EL (cell line): ENCODE measurements around the gene SCYGR2.
A peak's percentile ranks its signal among the peaks of the same experiment; 100 is the strongest.

ENCODE experiments used
- DNase-seq: peaks from one replicate; pipeline ENCODE4 v3.0.0-alpha.2; 2016

Gene SCYGR2

GRCh38 chr2:227613272-227613660, 14.6 kb downstream of the SCYGR2 start:
- no peak for DNase-seq

- DNase-seq, result no peak
These were observed 15.6 kb downstream of the SCYGR2 start for GRCh38 chr2:227614246-227614645.

- no peak for DNase-seq
These were observed 16.0 kb downstream of the SCYGR2 start, which contains the start of gene SCYGR3 for GRCh38 chr2:227614740-227615139. Gene SCYGR3 (minus strand): TSS chr2:227614840. CDS start chr2:227614840, 0 bp downstream.

- DNase-seq, result no peak
These were observed 16.5 kb downstream of the SCYGR2 start for GRCh38 chr2:227615181-227615580.

- DNase-seq, result no peak
These were observed 17.2 kb downstream of the SCYGR2 start for GRCh38 chr2:227615906-227616305.

- DNase-seq, result no peak
These were observed 17.9 kb downstream of the SCYGR2 start for GRCh38 chr2:227616631-227617030.

- DNase-seq, result no peak
These were observed 18.9 kb downstream of the SCYGR2 start, which contains the start of gene SCYGR4 for GRCh38 chr2:227617316-227618230. Gene SCYGR4 (plus strand): TSS chr2:227617498. CDS start chr2:227617498, 0 bp downstream.

- peak; percentile 69 for DNase-seq
These were observed 24.5 kb downstream of the SCYGR2 start for GRCh38 chr2:227623226-227623625.

- DNase-seq, result no peak
These were observed 26.7 kb downstream of the SCYGR2 start for GRCh38 chr2:227625420-227625819.

GRCh38 chr2:227626580-227627151, 28.0 kb downstream of the SCYGR2 start:
- DNase-seq, result no peak

- DNase-seq, result no peak
These were observed 29.1 kb downstream of the SCYGR2 start for GRCh38 chr2:227627769-227628168.

- no peak for DNase-seq
These were observed 30.7 kb downstream of the SCYGR2 start for GRCh38 chr2:227629435-227629834.

GRCh38 chr2:227630322-227630721, 31.6 kb downstream of the SCYGR2 start:
- no peak for DNase-seq

- DNase-seq, result no peak
These were observed 34.1 kb downstream of the SCYGR2 start for GRCh38 chr2:227632827-227633226.

GRCh38 chr2:227634201-227634600, 35.5 kb downstream of the SCYGR2 start:
- DNase-seq, result no peak

GRCh38 chr2:227642656-227643055, 44.0 kb downstream of the SCYGR2 start:
- peak; percentile 19 for DNase-seq

GRCh38 chr2:227643990-227644551, 45.4 kb downstream of the SCYGR2 start:
- DNase-seq, result no peak
